NOMO-1 (cell line): ENCODE measurements around the gene CCL26.
A peak's percentile ranks its signal among the peaks of the same experiment; 100 is the strongest.

Experiments used
- DNase-seq, 2 experiments: peaks; one replicate each; lab custom pipeline; 2025; ENCODE audit not compliant: unreplicated experiment in 2 of 2; lab: John Stamatoyannopoulos, UW

CCL26 gene

GRCh38 chr7:75772081-75773077 is at the start of gene CCL26:
CCL26 (minus strand) TSS chr7:75772211; CDS start chr7:75772176, 35 bp downstream.
- no peak for DNase-seq

- no peak for DNase-seq
These were observed 48.7 kb upstream of the CCL26 start for GRCh38 chr7:75820688-75821087.

GRCh38 chr7:75819711-75820110 is 47.7 kb upstream of the CCL26 start:
- DNase-seq, result peak; percentile 98

GRCh38 chr7:75818472-75818871 is 46.5 kb upstream of the CCL26 start:
- peak; percentile 68 to 70 for DNase-seq

- peak; percentile 47 to 83 for DNase-seq
These were observed 45.1 kb upstream of the CCL26 start for GRCh38 chr7:75817116-75817515.

GRCh38 chr7:75815418-75816064 is 43.5 kb upstream of the CCL26 start:
- DNase-seq, result no peak

- no peak for DNase-seq
These were observed 42.5 kb upstream of the CCL26 start for GRCh38 chr7:75814407-75814947.

- peak; percentile 81 to 82 for DNase-seq
These were observed 41.8 kb upstream of the CCL26 start, which contains the start of gene CCL24 for GRCh38 chr7:75813781-75814236. CCL24 (minus strand) TSS chr7:75813806; CDS start chr7:75813715, 91 bp downstream.

GRCh38 chr7:75813084-75813483 is 41.1 kb upstream of the CCL26 start:
- no peak for DNase-seq

- DNase-seq, result no peak
These were observed 40.1 kb upstream of the CCL26 start for GRCh38 chr7:75811894-75812678.

- no peak for DNase-seq
These were observed 37.4 kb upstream of the CCL26 start for GRCh38 chr7:75809396-75809795.

GRCh38 chr7:75808106-75808505 is 36.1 kb upstream of the CCL26 start:
- no peak for DNase-seq

- no peak for DNase-seq
These were observed 35.4 kb upstream of the CCL26 start for GRCh38 chr7:75807452-75807851.

- no peak for DNase-seq
These were observed 34.7 kb upstream of the CCL26 start for GRCh38 chr7:75806560-75807307.

- DNase-seq, result no peak
These were observed 32.7 kb upstream of the CCL26 start for GRCh38 chr7:75804705-75805104.

GRCh38 chr7:75804004-75804403 is 32.0 kb upstream of the CCL26 start:
- DNase-seq, result no peak

- DNase-seq, result no peak
These were observed 30.5 kb upstream of the CCL26 start for GRCh38 chr7:75802552-75802821.

GRCh38 chr7:75798770-75799169 is 26.8 kb upstream of the CCL26 start:
- no peak for DNase-seq

GRCh38 chr7:75796420-75796819 is 24.4 kb upstream of the CCL26 start:
- no peak for DNase-seq

- peak; percentile 89 for DNase-seq
These were observed 23.8 kb upstream of the CCL26 start for GRCh38 chr7:75795831-75796285.
